ENCODE data around the gene NDUFAF5.

Gene NDUFAF5

GRCh38 chr20:13855613-13856012, 70.8 kb downstream of the NDUFAF5 start:
- Histone ChIP-seq H3K27me3 (ENCODE audit: control insufficient read depth, insufficient read depth, low read length) (no peaks in the 10 kb centered on the region), H3K36me3 (ENCODE audit: control insufficient read depth, insufficient read depth, low read length) (no peaks in the 10 kb centered on the region), H3K9me3 (ENCODE audit: control insufficient read depth, insufficient read depth, low read length) (no peaks in the 10 kb centered on the region), H3K9ac (ENCODE audit: low read depth, low read length) (no peak overlapping the region), H3K4me1 (ENCODE audit: control insufficient read depth, insufficient read depth, low read length) (0 out of 2 replicates have a peak, but pooled peaks cover 2% of the 10 kb centered on the region), H3K27ac (ENCODE audit: low read depth, low read length) (no peak overlapping the region), H3K4me3 (ENCODE audit: low read depth, low read length) (no peak overlapping the region)

- no peaks in the 10 kb centered on the region for H3K27me3 ChIP-seq (ENCODE audit: control insufficient read depth, insufficient read depth, low read length)
Observed at GRCh38 chr20:13856354-13856753, 71.5 kb downstream of the NDUFAF5 start.

GRCh38 chr20:13857304-13857703, 72.5 kb downstream of the NDUFAF5 start:
- Histone ChIP-seq H3K9ac (ENCODE audit: low read depth, low read length) (no peak overlapping the region), H3K4me3 (ENCODE audit: low read depth, low read length) (no peak overlapping the region), H3K27ac (ENCODE audit: low read depth, low read length) (no peak overlapping the region), H3K4me1 (ENCODE audit: control insufficient read depth, insufficient read depth, low read length) (0 out of 2 replicates have a peak, but pooled peaks cover 2% of the 10 kb centered on the region), H3K9me3 (ENCODE audit: control insufficient read depth, insufficient read depth, low read length) (no peaks in the 10 kb centered on the region), H3K27me3 (ENCODE audit: control insufficient read depth, insufficient read depth, low read length) (no peaks in the 10 kb centered on the region), H3K36me3 (ENCODE audit: control insufficient read depth, insufficient read depth, low read length) (no peaks in the 10 kb centered on the region)

More at GRCh38 chr20:13856354-13856753, 71.5 kb downstream of the NDUFAF5 start:
- Histone ChIP-seq H3K9ac (ENCODE audit: low read depth, low read length) (no peak overlapping the region), H3K27ac (ENCODE audit: low read depth, low read length) (no peak overlapping the region), H3K4me1 (ENCODE audit: control insufficient read depth, insufficient read depth, low read length) (0 out of 2 replicates have a peak, but pooled peaks cover 2% of the 10 kb centered on the region), H3K9me3 (ENCODE audit: control insufficient read depth, insufficient read depth, low read length) (no peaks in the 10 kb centered on the region), H3K4me3 (ENCODE audit: low read depth, low read length) (no peak overlapping the region), H3K36me3 (ENCODE audit: control insufficient read depth, insufficient read depth, low read length) (no peaks in the 10 kb centered on the region)

GRCh38 chr20:13857961-13858360, 73.1 kb downstream of the NDUFAF5 start:
- Histone ChIP-seq H3K4me1 (ENCODE audit: control insufficient read depth, insufficient read depth, low read length) (0 out of 2 replicates have a peak, but pooled peaks cover 2% of the 10 kb centered on the region), H3K9ac (ENCODE audit: low read depth, low read length) (no peak overlapping the region), H3K36me3 (ENCODE audit: control insufficient read depth, insufficient read depth, low read length) (no peaks in the 10 kb centered on the region), H3K27ac (ENCODE audit: low read depth, low read length) (no peak overlapping the region), H3K27me3 (ENCODE audit: control insufficient read depth, insufficient read depth, low read length) (no peaks in the 10 kb centered on the region), H3K4me3 (ENCODE audit: low read depth, low read length) (no peak overlapping the region), H3K9me3 (ENCODE audit: control insufficient read depth, insufficient read depth, low read length) (no peaks in the 10 kb centered on the region)

GRCh38 chr20:13858439-13858838, 73.6 kb downstream of the NDUFAF5 start:
- H3K27me3 ChIP-seq (ENCODE audit: control insufficient read depth, insufficient read depth, low read length) = no peaks in the 10 kb centered on the region

GRCh38 chr20:13858871-13859270, 74.0 kb downstream of the NDUFAF5 start:
- H3K27ac ChIP-seq (ENCODE audit: low read depth, low read length) = no peak overlapping the region
- H3K9ac ChIP-seq (ENCODE audit: low read depth, low read length) = no peak overlapping the region
- H3K27me3 ChIP-seq (ENCODE audit: control insufficient read depth, insufficient read depth, low read length) = no peaks in the 10 kb centered on the region
- H3K4me1 ChIP-seq (ENCODE audit: control insufficient read depth, insufficient read depth, low read length) = 0 out of 2 replicates have a peak, but pooled peaks cover 2% of the 10 kb centered on the region
- H3K36me3 ChIP-seq (ENCODE audit: control insufficient read depth, insufficient read depth, low read length) = no peaks in the 10 kb centered on the region
- no peak overlapping the region for H3K4me3 ChIP-seq (ENCODE audit: low read depth, low read length)
- no peaks in the 10 kb centered on the region for H3K9me3 ChIP-seq (ENCODE audit: control insufficient read depth, insufficient read depth, low read length)

More at GRCh38 chr20:13858439-13858838, 73.6 kb downstream of the NDUFAF5 start:
- H3K4me1 ChIP-seq (ENCODE audit: control insufficient read depth, insufficient read depth, low read length) = 0 out of 2 replicates have a peak, but pooled peaks cover 2% of the 10 kb centered on the region
- H3K27ac ChIP-seq (ENCODE audit: low read depth, low read length) = no peak overlapping the region
- no peak overlapping the region for H3K4me3 ChIP-seq (ENCODE audit: low read depth, low read length)
- H3K9me3 ChIP-seq (ENCODE audit: control insufficient read depth, insufficient read depth, low read length) = no peaks in the 10 kb centered on the region
- H3K9ac ChIP-seq (ENCODE audit: low read depth, low read length) = no peak overlapping the region
- H3K36me3 ChIP-seq (ENCODE audit: control insufficient read depth, insufficient read depth, low read length) = no peaks in the 10 kb centered on the region

- Histone ChIP-seq H3K36me3 (ENCODE audit: control insufficient read depth, insufficient read depth, low read length) (no peaks in the 10 kb centered on the region), H3K4me3 (ENCODE audit: low read depth, low read length) (no peak overlapping the region), H3K27me3 (ENCODE audit: control insufficient read depth, insufficient read depth, low read length) (no peaks in the 10 kb centered on the region), H3K9me3 (ENCODE audit: control insufficient read depth, insufficient read depth, low read length) (no peaks in the 10 kb centered on the region), H3K27ac (ENCODE audit: low read depth, low read length) (no peak overlapping the region), H3K9ac (ENCODE audit: low read depth, low read length) (no peak overlapping the region), H3K4me1 (ENCODE audit: control insufficient read depth, insufficient read depth, low read length) (peaks cover 15% of the 10 kb centered on the region)
Observed at GRCh38 chr20:13862245-13862644, 77.4 kb downstream of the NDUFAF5 start.

- Histone ChIP-seq H3K9ac (ENCODE audit: low read depth, low read length) (no peak overlapping the region), H3K4me1 (ENCODE audit: control insufficient read depth, insufficient read depth, low read length) (peaks cover 15% of the 10 kb centered on the region), H3K27ac (ENCODE audit: low read depth, low read length) (no peak overlapping the region), H3K4me3 (ENCODE audit: low read depth, low read length) (no peak overlapping the region), H3K27me3 (ENCODE audit: control insufficient read depth, insufficient read depth, low read length) (no peaks in the 10 kb centered on the region), H3K36me3 (ENCODE audit: control insufficient read depth, insufficient read depth, low read length) (no peaks in the 10 kb centered on the region), H3K9me3 (ENCODE audit: control insufficient read depth, insufficient read depth, low read length) (no peaks in the 10 kb centered on the region)
Observed at GRCh38 chr20:13863244-13863643, 78.4 kb downstream of the NDUFAF5 start.

GRCh38 chr20:13865156-13865555, 80.3 kb downstream of the NDUFAF5 start:
- Histone ChIP-seq H3K9me3 (ENCODE audit: control insufficient read depth, insufficient read depth, low read length) (no peaks in the 10 kb centered on the region), H3K4me1 (ENCODE audit: control insufficient read depth, insufficient read depth, low read length) (peaks cover 15% of the 10 kb centered on the region), H3K36me3 (ENCODE audit: control insufficient read depth, insufficient read depth, low read length) (no peaks in the 10 kb centered on the region), H3K4me3 (ENCODE audit: low read depth, low read length) (no peak overlapping the region), H3K27ac (ENCODE audit: low read depth, low read length) (no peak overlapping the region), H3K27me3 (ENCODE audit: control insufficient read depth, insufficient read depth, low read length) (no peaks in the 10 kb centered on the region), H3K9ac (ENCODE audit: low read depth, low read length) (no peak overlapping the region)

GRCh38 chr20:13865791-13866351, 81.0 kb downstream of the NDUFAF5 start:
- H3K9me3 ChIP-seq (ENCODE audit: control insufficient read depth, insufficient read depth, low read length) = no peaks in the 10 kb centered on the region
- H3K27ac ChIP-seq (ENCODE audit: low read depth, low read length) = no peak overlapping the region
- peaks cover 15% of the 10 kb centered on the region for H3K4me1 ChIP-seq (ENCODE audit: control insufficient read depth, insufficient read depth, low read length)
- no peak overlapping the region for H3K9ac ChIP-seq (ENCODE audit: low read depth, low read length)
- no peaks in the 10 kb centered on the region for H3K36me3 ChIP-seq (ENCODE audit: control insufficient read depth, insufficient read depth, low read length)
- no peaks in the 10 kb centered on the region for H3K27me3 ChIP-seq (ENCODE audit: control insufficient read depth, insufficient read depth, low read length)
- no peak overlapping the region for H3K4me3 ChIP-seq (ENCODE audit: low read depth, low read length)

GRCh38 chr20:13868331-13868730, 83.5 kb downstream of the NDUFAF5 start:
- peaks cover 15% of the 10 kb centered on the region for H3K4me1 ChIP-seq (ENCODE audit: control insufficient read depth, insufficient read depth, low read length)
- no peak overlapping the region for H3K4me3 ChIP-seq (ENCODE audit: low read depth, low read length)
- no peaks in the 10 kb centered on the region for H3K36me3 ChIP-seq (ENCODE audit: control insufficient read depth, insufficient read depth, low read length)
- no peaks in the 10 kb centered on the region for H3K27me3 ChIP-seq (ENCODE audit: control insufficient read depth, insufficient read depth, low read length)
- no peak overlapping the region for H3K27ac ChIP-seq (ENCODE audit: low read depth, low read length)
- no peaks in the 10 kb centered on the region for H3K9me3 ChIP-seq (ENCODE audit: control insufficient read depth, insufficient read depth, low read length)
- no peak overlapping the region for H3K9ac ChIP-seq (ENCODE audit: low read depth, low read length)
